PC-3 (cell line): Measurements from ENCODE around the gene SLC47A1. TPM values are rescaled to one million over a fixed set of nuclear protein-coding genes. Genes with fewer than 3 reads are reported as not detected.
A peak's percentile ranks its signal among the peaks of the same experiment; 100 is the strongest.

Source experiments
- ATAC-seq: fragments of 200-7000 bp; cut with Tn5 transposase; 2 replicates; pipeline ENCODE4 v1.9.1; 2020; ENCODE audit warnings: mild to moderate bottlenecking, moderate library complexity
- Bru-seq: library from RNA; stranded (reverse); fragments of 400-500 nt; gene quantifications from one replicate; lab custom pipeline; 2021; lab: Mats Ljungman, UMichigan
- BruChase-seq, 2 experiments: library from RNA; stranded (reverse); fragments of 400-500 nt; gene quantifications; one replicate each; lab custom pipeline; 2021; lab: Mats Ljungman, UMichigan
- BruUV-seq: library from RNA; stranded (reverse); fragments of 400-500 nt; replicated peaks from 2 replicates; lab custom pipeline; 2021; lab: Mats Ljungman, UMichigan
- CTCF ChIA-PET: fragments of 300-600 bp; sonication (Branson Sonifier 250); formaldehyde crosslinking; loops from one replicate; lab custom pipeline; 2022; ENCODE audit warnings: antibody characterized with exemption; lab: Charles Lee
- POLR2A ChIA-PET: fragments of 300-600 bp; sonication (Branson Sonifier 250); formaldehyde crosslinking; loops from one replicate; lab custom pipeline; 2022; ENCODE audit warnings: antibody characterized with exemption; ENCODE audit not compliant: unreplicated experiment; lab: Charles Lee
- DNase-seq: peaks from one replicate; pipeline ENCODE4 v3.0.0-alpha.2; 2015
- H2AFZ ChIP-seq: fragments of 300-600 bp; sonication (generic); 2 replicates; pipeline ENCODE4 v1.6.0; 2016; ENCODE audit warnings: antibody characterized with exemption, low read length
- H3F3A ChIP-seq: fragments of 300-600 bp; sonication (generic); one replicate; pipeline ENCODE4 v1.6.0; 2017; ENCODE audit warnings: antibody characterized with exemption, low read length, control low read depth, mild to moderate bottlenecking; ENCODE audit not compliant: unreplicated experiment
- H3K27ac ChIP-seq: fragments of 300-600 bp; sonication (generic); 2 replicates; pipeline ENCODE4 v1.5.1; 2016; ENCODE audit warnings: mild to moderate bottlenecking, low read length
- H3K27me3 ChIP-seq: fragments of 300-600 bp; sonication (generic); 2 replicates; pipeline ENCODE4 v1.6.1; 2016; ENCODE audit warnings: low read length, mixed read lengths
- H3K36me3 ChIP-seq: fragments of 300-600 bp; sonication (generic); 2 replicates; pipeline ENCODE4 v1.6.1; 2016; ENCODE audit warnings: low read depth, mixed run types, low read length, mixed read lengths
- H3K4me1 ChIP-seq: fragments of 300-600 bp; sonication (generic); 2 replicates; pipeline ENCODE4 v1.5.1; 2016; ENCODE audit warnings: low read length; ENCODE audit not compliant: insufficient read depth
- H3K4me2 ChIP-seq: fragments of 300-600 bp; sonication (generic); 2 replicates; pipeline ENCODE4 v1.6.0; 2016; ENCODE audit warnings: low read length
- H3K4me3 ChIP-seq: fragments of 300-600 bp; sonication (generic); 2 replicates; pipeline ENCODE4 v1.5.1; 2016; ENCODE audit warnings: mild to moderate bottlenecking, low read length, mixed read lengths
- H3K79me2 ChIP-seq: fragments of 300-600 bp; sonication (generic); 2 replicates; pipeline ENCODE4 v1.6.1; 2017; ENCODE audit warnings: low read length, mixed read lengths
- H3K9ac ChIP-seq: fragments of 300-600 bp; sonication (generic); 2 replicates; pipeline ENCODE4 v1.6.0; 2016; ENCODE audit warnings: mild to moderate bottlenecking, low read length
- H3K9me2 ChIP-seq: fragments of 300-600 bp; sonication (generic); replicated peaks from 2 replicates; pipeline ENCODE4 v1.6.1; 2016; ENCODE audit warnings: mixed run types, low read length, mixed read lengths
- H3K9me3 ChIP-seq: fragments of 300-600 bp; sonication (generic); 2 replicates; pipeline ENCODE4 v1.6.1; 2016; ENCODE audit warnings: low read length, mixed read lengths
- H4K20me1 ChIP-seq: fragments of 300-600 bp; sonication (generic); 2 replicates; pipeline ENCODE4 v1.6.1; 2016; ENCODE audit warnings: low read length, mixed read lengths
- EZH2 ChIP-seq: fragments of 300-600 bp; sonication (generic); IDR thresholded peaks from one replicate; pipeline ENCODE4 v1.6.1; 2017; ENCODE audit warnings: antibody characterized with exemption, mild to moderate bottlenecking, low read length; ENCODE audit not compliant: unreplicated experiment
- EZH2phosphoT487 ChIP-seq: fragments of 300-600 bp; sonication (generic); IDR thresholded peaks from 2 replicates; pipeline ENCODE4 v1.6.1; 2018; ENCODE audit warnings: mild to moderate bottlenecking, antibody characterized with exemption, low read length, borderline replicate concordance
- intact Hi-C: fragments of 100-400 bp; cut with micrococcal nuclease; formaldehyde crosslinking; loops from 2 replicates; pipeline ENCODE4 v1.9.0; 2023
- long read RNA-seq: library from polyadenylated mRNA; unstranded; transcript quantifications from one replicate; pipeline ENCODE4 v2.0.0, GENCODE V29; 2021; ENCODE audit not compliant: unreplicated experiment
- total RNA-seq: library from RNA; depleted of rRNA; stranded (reverse); fragments of >200 nt; gene quantifications from 2 replicates; pipeline ENCODE4 v1.2.3, GENCODE V29; 2014; rRNA removed
- TF ChIP-seq, protein P1 (sequence below): fragments of 300-600 bp; sonication (generic); conservative IDR thresholded peaks from 2 replicates; pipeline ENCODE4 v1.5.1; 2017; ENCODE audit warnings: antibody characterized with exemption, low read depth, mild to moderate bottlenecking, low read length

SLC47A1 gene, protein sequence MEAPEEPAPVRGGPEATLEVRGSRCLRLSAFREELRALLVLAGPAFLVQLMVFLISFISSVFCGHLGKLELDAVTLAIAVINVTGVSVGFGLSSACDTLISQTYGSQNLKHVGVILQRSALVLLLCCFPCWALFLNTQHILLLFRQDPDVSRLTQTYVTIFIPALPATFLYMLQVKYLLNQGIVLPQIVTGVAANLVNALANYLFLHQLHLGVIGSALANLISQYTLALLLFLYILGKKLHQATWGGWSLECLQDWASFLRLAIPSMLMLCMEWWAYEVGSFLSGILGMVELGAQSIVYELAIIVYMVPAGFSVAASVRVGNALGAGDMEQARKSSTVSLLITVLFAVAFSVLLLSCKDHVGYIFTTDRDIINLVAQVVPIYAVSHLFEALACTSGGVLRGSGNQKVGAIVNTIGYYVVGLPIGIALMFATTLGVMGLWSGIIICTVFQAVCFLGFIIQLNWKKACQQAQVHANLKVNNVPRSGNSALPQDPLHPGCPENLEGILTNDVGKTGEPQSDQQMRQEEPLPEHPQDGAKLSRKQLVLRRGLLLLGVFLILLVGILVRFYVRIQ
- 0.12 and 0.15 TPM in 2 replicates for total RNA-seq
- Bru-seq, nascent RNA, result percentile 14 among the genes with signal in this experiment
- percentile 15 among the genes with signal in this experiment for BruChase-seq, experiment 1, labeled RNA remaining after a 6-hour chase
- BruChase-seq, experiment 2, labeled RNA remaining after a 2-hour chase, result percentile 15 among the genes with signal in this experiment
- long read RNA-seq, result 0 reads

DNA sequence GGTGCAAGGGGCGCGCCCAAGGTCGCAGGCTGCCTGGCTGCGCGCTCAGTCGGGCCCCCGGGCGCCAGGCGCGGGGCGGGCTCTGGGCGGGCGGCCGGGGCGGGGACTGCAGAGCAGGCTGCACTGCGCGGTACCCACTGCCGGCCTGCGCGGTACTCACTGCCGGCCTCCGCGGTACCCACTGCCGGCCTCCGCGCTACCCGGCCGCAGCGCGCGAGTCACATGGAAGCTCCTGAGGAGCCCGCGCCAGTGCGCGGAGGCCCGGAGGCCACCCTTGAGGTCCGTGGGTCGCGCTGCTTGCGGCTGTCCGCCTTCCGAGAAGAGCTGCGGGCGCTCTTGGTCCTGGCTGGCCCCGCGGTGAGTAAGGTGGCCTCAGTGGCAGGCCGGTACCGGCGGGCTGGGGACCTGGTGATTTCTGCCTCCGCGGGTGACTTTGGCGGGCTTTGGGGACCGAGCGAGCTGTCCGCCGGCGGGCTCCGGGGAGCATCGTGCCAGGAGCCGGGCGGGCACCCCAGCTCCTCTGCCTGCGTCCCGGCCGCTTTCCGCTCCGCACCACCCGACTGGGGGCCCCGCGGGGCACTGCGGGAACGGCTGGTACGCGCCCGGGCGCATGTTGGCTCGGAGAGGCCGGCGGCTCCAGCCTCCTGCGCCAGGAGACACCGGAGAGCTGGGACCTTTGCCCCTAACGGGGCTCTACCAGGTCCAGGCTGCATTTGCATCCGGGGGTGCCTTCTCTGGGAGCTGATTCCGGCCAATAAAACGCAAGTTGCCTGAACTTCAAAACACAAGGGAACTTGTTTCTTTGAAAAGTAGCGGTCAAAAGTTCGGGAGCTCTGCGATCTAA lies at the start of gene SLC47A1:
TSS of gene SLC47A1 (plus strand) at position 137 of the 844 bp plus-strand sequence. CDS start at position 223, 86 bp downstream.
- no peaks in the 10 kb centered on the region for H3K79me2 ChIP-seq
- peak within 1 kb of the TSS; percentile 37; the same call in 1 of the 2 replicates for H2AFZ ChIP-seq
- H3K4me1 ChIP-seq, result no peaks in the 10 kb centered on the region
- peak within 1 kb of the TSS; percentile 68 for H3K4me2 ChIP-seq
- DNase-seq, result no peak
- TF ChIP-seq, protein P1, sequence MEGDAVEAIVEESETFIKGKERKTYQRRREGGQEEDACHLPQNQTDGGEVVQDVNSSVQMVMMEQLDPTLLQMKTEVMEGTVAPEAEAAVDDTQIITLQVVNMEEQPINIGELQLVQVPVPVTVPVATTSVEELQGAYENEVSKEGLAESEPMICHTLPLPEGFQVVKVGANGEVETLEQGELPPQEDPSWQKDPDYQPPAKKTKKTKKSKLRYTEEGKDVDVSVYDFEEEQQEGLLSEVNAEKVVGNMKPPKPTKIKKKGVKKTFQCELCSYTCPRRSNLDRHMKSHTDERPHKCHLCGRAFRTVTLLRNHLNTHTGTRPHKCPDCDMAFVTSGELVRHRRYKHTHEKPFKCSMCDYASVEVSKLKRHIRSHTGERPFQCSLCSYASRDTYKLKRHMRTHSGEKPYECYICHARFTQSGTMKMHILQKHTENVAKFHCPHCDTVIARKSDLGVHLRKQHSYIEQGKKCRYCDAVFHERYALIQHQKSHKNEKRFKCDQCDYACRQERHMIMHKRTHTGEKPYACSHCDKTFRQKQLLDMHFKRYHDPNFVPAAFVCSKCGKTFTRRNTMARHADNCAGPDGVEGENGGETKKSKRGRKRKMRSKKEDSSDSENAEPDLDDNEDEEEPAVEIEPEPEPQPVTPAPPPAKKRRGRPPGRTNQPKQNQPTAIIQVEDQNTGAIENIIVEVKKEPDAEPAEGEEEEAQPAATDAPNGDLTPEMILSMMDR, result no peak
- no peak for TF ChIP-seq EZH2phosphoT487
- H3K27ac ChIP-seq, result no peak within 1 kb of the TSS
- H3K4me3 ChIP-seq, result peak within 1 kb of the TSS; percentile 49
- no peaks in the 10 kb centered on the region for H3F3A ChIP-seq
- intact Hi-C loops, result no loop called here
- CTCF ChIA-PET, result interaction anchor here (0.5 kb wide), 1 partner anchor 138 kb away, joined by 3 read pairs; no protein-coding TSS in a partner anchor
- no peaks in the 10 kb centered on the region for H3K9me2 ChIP-seq
- no peak within 1 kb of the TSS for H3K9ac ChIP-seq
- no peaks in the 10 kb centered on the region for H3K36me3 ChIP-seq
- POLR2A ChIA-PET, result no interaction called here
- H3K9me3 ChIP-seq, result no peaks in the 10 kb centered on the region
- no peaks in the 10 kb centered on the region for H4K20me1 ChIP-seq
- BruUV-seq, result no TSS peak
- ATAC-seq, result peak; percentile 45
- H3K27me3 ChIP-seq, result peaks cover 21% of the 10 kb centered on the region

DNA sequence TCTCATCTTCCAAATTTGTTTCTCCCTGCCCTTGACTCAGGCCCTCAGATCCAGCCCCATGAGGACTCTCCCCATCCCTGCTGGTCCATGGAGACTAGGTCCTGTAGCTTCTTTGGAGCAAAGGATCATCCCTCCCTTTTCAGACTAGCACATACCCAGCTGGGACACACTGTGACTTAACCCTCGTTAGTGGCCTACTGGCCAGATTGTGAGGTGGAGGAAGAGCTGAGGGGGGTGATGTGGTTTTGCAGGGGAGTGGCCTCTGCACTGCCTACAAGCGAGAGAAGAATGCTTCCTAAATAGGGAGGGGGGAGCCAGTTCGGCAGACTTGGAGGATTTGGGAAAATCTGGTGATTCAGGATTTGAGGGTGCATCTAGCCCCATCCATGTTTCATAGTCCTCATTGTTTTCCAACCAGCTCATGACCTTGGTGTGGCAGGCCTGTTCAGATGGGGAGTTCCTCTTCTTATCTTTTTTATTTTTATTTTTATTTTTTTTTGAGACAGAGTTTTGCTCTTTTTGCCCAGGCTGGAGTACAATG lies 47.8 kb upstream of the SLC47A1 start:
- Histone ChIP-seq H3K4me2 (no peak overlapping the region), H3K27me3 (no peaks in the 10 kb centered on the region), H3K9me3 (no peaks in the 10 kb centered on the region), H3K9ac (no peak overlapping the region), H3F3A (no peaks in the 10 kb centered on the region), H4K20me1 (no peaks in the 10 kb centered on the region), H3K79me2 (no peaks in the 10 kb centered on the region), H3K27ac (no peak overlapping the region), H2AFZ (no peak overlapping the region), H3K36me3 (no peaks in the 10 kb centered on the region), H3K9me2 (no peaks in the 10 kb centered on the region), H3K4me1 (no peaks in the 10 kb centered on the region), H3K4me3 (no peak overlapping the region)
- no TSS peak for BruUV-seq
- ATAC-seq (no peak), DNase-seq (no peak)
- ChIA-PET POLR2A (no interaction called here), CTCF (no interaction called here)
- TF ChIP-seq EZH2phosphoT487, result no peak
- TF ChIP-seq EZH2, result no peak
- TF ChIP-seq, protein P1, result no peak
- intact Hi-C loops, result no loop called here
